Measurements from ENCODE around the gene SORT1.
"Not testable (repeated sequence)": the region's sequence is repeated elsewhere in the genome, so short reads cannot be mapped to it uniquely, and the experiment has no call there.

The SORT1 gene

DNA sequence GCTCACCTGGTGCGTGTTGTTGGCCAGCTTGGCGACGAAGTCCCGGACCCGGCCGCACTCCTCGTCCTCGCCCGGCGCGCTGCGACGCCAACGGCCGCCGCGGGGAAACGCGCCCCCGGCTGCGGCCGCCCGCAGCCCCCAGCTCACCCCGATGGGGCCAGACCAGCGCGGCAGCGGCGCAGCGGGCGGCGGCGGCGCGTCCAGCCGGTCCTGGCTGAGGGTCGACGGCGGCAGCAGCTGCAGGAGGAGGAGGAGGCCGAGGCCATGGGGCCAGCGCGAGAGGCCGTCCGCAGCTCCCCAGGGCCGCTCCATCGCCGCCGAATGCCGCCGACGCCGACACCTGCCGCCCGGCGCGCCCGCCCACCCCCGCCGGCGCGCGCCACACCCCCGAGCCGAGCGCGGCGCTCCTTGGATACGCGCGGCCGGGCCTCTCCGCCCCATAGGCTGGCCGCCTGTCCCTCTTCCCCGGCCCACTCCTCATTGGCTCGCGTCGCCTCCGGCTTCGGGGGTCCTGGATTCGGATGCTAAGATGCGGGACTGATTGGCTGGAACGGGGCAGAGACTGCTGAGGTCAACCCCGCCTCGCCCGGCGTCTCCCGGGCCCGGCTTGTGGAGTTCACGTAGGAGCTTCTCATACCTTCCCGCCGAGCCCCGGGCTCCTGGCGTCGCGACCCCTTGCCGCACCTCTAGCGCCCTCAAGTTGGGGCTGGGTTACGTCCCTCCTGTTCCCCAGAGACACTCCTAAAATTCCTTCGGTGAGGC, at the start of gene SORT1:
Gene SORT1 (minus strand): TSS at position 338 of the 762 bp plus-strand sequence. CDS start 26 bp downstream, at position 312.
- DNase-seq (ENCODE audit: low read depth in 2 of 3, low spot score in 2 of 3): peak; percentile 44 to 56 (median 55)

DNA sequence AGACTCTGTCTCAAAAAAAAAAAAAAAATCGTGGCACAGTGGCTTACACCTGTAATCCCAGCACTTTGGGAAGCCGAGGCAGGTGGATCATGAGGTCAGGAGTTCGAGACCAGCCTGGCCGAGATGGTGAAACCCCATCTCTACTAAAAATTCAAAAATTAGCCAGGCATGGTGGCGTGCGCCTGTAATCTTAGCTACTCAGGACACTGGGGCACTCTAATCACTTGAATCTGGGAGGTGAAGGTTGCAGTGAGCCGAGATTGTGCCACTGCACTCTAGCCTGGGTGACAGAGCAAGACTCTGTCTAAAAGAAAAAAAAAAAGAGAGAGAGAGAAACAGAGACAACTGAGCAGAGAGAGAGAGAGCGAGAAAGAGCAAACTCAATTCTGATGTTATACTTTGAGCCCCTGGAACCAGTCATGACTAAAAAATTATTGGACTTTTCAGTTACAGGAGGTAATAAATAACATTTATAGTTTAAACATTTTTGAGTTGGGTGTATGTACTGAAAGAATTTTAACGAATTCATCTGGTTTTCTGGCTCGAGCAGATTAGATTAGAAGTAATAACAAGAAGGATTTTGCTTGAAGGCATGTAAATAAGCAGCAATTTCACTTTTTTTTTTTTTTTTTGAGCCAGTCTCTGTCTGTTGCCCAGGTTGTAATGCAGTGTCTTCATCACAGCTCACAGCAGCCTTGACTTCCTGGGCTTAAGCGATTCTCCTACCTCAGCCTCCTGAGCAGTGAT, 48.4 kb upstream of the SORT1 start:
- not testable (repeated sequence) for DNase-seq (ENCODE audit: low read depth in 2 of 3, low spot score in 2 of 3)

DNA sequence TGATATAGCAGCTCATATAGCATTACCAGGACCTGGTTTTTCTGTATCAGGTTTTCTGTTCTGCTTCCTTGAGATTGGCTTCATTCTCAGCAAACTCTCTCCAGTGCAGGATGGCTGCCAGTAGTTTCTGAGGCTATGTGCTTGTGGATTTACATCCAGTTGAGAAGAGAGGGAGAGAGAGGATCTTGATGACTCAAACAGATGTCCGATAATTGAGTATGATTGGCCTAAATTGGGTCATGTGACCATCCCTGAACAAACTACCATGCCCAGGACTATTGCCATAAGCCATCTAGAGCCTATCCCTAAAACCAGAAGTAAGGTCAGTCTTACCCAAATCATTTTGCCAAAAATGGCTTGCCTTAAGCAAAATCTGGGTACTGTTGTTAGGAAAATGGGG, 46.6 kb upstream of the SORT1 start:
- DNase-seq (ENCODE audit: low read depth in 2 of 3, low spot score in 2 of 3): no peak

- no peak for DNase-seq (ENCODE audit: low read depth in 2 of 3, low spot score in 2 of 3)
Observed at GRCh38 chr1:109443476-109443875, 45.8 kb upstream of the SORT1 start.

GRCh38 chr1:109441069-109441468, 43.4 kb upstream of the SORT1 start:
- no peak for DNase-seq (ENCODE audit: low read depth in 2 of 3, low spot score in 2 of 3)

DNA sequence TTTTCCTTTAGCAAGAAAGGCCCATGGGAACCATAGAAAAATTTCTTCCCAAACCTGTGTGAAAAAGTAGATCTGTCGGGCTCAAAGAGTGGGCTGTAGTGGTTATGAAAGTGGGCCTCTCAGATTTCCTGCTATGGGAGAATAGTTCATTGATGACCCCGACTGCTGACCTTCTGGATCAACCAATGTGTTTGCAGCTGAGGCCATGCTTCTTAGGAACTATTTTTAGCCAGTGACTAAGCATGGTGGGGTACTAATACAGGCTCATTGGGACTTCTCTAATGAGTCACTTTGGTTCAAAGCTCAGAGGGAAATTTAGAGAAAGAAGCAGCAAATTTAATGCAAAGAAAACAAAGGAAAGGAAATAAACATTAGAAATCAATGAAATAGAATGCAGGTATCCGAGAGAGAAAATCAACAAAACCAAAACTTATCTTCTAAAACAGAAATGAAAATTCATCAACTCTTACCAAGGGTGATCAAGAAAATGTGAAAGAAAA, 41.1 kb upstream of the SORT1 start:
- no peak for DNase-seq (ENCODE audit: low read depth in 2 of 3, low spot score in 2 of 3)

GRCh38 chr1:109434484-109434883, 36.8 kb upstream of the SORT1 start:
- DNase-seq (ENCODE audit: low read depth in 2 of 3, low spot score in 2 of 3): no peak

DNA sequence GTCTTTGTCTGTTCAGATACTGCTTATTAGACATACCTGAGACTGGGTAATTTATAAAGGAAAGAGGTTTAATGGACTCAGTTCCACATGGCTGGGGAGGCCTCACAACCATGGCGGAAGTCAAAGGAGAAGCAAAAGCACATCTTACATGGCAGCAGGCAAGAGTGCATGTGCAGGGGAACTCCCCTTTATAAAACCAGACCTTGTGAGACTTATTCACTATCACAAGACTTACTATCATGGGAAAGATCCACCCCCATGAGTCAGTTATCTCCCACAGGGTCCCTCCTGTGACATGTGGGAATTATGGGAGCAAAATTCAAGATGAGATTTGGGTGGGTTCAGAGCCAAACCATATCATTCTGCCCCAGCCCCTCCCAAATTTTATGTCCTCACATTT, 35.6 kb upstream of the SORT1 start:
- no peak for DNase-seq (ENCODE audit: low read depth in 2 of 3, low spot score in 2 of 3)

DNA sequence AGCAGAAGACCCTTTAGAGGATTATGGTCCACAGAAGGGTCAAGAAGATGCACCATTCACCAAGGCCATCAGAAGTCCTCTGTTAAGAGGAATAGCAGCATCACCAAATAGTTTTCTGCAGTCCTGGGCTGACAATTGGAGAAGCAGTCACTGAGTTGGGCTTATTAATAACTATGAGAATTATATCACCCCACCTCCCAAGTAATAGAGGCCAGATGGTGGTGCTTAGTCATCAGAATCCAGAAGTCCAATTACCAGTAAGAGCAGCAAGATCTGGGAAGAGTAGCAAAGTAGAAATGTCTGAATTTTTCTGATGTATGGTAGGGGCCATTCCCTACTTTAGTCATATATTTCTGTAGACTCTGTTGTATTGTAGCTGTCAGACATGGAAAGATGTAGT, 34.6 kb upstream of the SORT1 start:
- DNase-seq (ENCODE audit: low read depth in 2 of 3, low spot score in 2 of 3): no peak

DNA sequence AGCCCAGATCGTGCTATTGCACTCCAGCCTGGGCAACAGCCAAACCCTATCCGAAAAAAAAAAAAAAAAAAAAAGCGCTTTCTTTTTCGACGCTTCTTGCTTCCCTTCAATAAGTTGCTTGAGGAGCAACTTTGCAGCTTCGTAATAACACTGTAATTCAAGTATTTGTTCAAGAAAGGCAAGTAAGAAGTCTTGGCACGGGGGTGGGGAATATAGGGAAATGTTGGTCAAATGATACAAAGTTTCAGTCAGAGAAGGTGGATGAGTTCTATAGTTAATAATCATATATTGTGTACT, 29.4 kb upstream of the SORT1 start:
- DNase-seq (ENCODE audit: low read depth in 2 of 3, low spot score in 2 of 3): no peak

DNA sequence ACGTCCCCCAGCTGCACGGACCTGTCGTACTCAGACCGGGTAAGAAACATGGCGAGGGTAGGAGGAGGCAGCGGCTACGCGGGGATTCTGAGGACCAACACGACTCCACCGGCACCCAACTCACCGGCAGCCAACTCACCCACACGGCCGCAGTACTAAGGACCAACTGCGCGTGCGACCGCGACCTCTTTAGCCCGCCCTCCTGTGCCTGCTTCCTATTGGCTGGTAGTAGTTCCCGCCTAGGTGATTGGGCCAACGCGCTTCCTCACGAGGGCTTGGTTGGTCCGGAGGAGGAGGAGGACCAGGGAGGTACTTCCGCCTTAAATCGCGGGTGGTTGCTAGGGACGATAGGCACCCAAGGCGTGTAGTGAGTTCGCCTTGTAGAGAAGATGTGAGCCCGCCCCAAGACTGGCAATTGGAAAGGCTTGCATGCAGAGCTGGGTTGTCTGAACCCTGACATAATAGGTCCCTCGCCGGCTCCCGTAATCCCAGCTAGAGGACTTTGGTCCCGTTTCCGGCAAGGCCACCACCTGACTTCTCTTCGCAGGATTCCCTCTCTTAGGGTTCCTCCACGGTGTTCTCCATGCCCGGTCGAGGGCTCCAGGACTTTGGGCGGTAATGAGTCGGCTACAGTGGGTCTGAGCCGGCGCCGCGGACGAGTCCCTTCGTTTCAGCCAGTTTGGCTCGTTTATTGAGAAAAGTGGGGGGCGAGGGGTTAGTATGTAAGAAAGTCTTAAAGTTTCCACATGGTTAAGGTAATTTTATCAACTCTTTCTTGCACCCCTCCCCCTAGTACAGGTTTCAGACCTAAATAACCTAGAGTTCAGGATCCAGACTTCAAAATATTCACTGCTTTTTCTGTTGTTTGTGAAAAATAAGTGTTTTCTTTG, 28.8 kb upstream of the SORT1 start, which contains the start of gene PSMA5:
Gene PSMA5 (minus strand): TSS at position 168 of the 890 bp plus-strand sequence. CDS start 118 bp downstream, at position 50.
- DNase-seq (ENCODE audit: low read depth in 2 of 3, low spot score in 2 of 3): peak; percentile 63 to 88 (median 77)

DNA sequence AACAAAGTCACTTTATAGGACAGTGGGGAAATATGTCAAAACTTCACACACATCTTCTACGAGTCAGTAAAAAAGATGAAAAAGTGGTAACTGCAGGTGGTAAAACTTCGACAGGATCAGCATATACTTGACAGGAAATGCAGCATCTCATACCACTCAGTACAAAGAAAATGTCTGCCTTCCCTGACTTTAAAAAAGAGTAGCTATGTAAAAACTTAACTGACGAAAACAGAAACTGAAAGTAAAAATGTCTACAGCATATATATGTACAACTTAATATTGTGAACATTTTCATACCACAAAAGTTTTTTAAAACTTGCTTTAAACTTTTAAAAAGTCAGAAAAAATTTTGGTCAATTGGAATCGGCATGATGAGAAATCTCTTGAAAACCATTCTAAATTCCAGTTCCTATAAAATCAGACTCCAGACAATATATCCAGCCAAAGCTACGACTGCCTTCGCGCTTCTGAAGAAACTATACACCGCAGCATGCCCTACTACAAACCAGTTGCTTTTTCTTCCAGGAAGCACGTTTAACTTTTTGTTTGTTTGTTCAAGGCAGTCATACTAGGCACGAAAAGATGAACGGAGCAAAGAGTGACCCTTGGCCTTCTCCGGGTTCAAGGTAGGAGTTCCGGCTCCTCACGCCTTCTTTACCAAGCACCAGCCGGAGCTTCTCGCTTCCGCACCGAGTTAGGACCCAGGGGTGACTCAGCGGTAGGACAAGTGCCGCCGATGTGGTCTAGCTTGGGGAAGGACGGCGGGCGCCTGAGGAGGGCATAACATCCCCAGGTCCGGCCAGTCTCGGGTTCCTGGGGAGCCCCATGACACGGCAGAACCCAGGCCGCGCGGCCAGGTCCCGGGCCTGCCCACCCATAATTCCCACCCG, 27.9 kb upstream of the SORT1 start:
- DNase-seq (ENCODE audit: low read depth in 2 of 3, low spot score in 2 of 3): peak in 2 of 3 experiments; percentile 44 to 55

DNA sequence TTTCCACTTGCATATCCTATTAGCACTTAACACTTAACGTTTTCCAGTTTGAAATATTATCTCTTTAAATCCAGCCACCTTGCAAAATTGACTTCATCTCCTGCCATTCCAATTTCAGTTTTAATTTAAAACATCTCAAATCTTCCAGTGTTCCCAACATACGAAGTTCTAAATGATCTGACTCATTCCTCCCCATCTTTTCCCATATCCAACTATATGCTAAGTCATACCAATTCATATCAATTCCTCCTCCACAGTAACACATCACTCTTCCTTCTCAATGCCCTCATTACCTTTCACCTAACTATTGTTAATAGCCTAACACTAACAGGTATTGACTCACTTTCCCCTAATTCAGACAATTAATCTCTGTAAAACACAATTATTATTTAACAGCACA, 25.8 kb upstream of the SORT1 start:
- no peak for DNase-seq (ENCODE audit: low read depth in 2 of 3, low spot score in 2 of 3)

DNA sequence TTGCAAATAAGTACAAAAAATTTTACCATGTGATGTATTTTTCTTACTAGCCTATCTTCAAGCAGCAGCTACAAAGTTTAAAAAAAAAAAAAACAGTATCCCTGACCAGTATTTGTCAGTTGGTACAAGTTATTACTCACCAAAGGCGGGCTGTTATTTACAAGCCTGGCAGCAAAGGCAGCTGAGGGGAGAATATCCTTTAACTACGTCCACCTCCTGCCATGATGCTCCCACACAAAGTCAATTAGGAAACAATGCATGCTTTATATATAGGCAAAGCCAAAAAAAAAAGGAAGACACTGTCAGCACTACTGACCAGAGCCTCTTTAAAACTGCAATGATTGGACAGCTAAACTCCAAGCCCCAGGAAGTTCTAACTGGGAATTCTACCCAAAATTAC, 14.8 kb upstream of the SORT1 start:
- DNase-seq (ENCODE audit: low read depth in 2 of 3, low spot score in 2 of 3): no peak

GRCh38 chr1:109404838-109405237, 7.1 kb upstream of the SORT1 start:
- DNase-seq (ENCODE audit: low read depth in 2 of 3, low spot score in 2 of 3): no peak

- DNase-seq (ENCODE audit: low read depth in 2 of 3, low spot score in 2 of 3): no peak
Observed at GRCh38 chr1:109402025-109402424, 4.3 kb upstream of the SORT1 start.

- no peak for DNase-seq (ENCODE audit: low read depth in 2 of 3, low spot score in 2 of 3)
Observed at GRCh38 chr1:109400035-109400655, 2.4 kb upstream of the SORT1 start.

DNA sequence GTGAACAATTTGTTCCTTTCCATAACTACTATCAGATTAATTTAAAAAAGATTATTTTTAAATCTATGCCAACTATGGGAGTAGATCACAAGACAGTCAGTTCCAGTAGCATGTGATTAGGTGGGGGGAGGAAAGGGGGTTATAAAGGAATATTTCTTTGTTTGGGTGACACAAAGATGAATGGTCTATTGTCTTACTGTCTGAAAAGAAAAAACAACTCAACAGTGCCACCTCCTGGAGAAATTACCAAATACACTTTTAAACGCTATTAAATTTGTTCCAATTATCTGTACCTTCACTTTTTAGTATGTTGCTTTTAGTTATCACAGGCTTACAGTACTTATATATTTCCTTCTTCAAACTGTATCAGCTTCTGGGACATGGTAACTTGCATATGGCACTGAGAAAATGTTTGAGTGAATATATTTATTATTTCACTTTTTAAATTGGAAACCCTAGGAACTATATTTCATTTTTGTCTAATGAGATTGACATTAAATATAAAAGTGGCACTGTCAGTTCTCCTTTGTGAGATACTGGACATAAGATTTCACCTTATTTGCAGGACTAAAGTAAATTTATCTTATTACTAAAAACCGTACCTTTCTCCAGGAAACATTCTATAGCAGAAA, 1.7 kb upstream of the SORT1 start:
- no peak for DNase-seq (ENCODE audit: low read depth in 2 of 3, low spot score in 2 of 3)
